HG02970 (cell line): ENCODE data around the gene KIAA0319L.

Experiments used
- ATAC-seq: cut with Tn5 transposase; IDR thresholded peaks from one replicate; pipeline ENCODE4 v1.9.1; 2021; ENCODE audit warnings: mild to moderate bottlenecking, moderate library complexity, moderate number of reproducible peaks; ENCODE audit not compliant: unreplicated experiment, low FRiP score

Gene KIAA0319L

GRCh38 chr1:35406103-35406502, 151.1 kb downstream of the KIAA0319L start:
- no peak for ATAC-seq

- no peak for ATAC-seq
Measured at GRCh38 chr1:35401049-35401448, 156.2 kb downstream of the KIAA0319L start.

- no peak for ATAC-seq
Measured at GRCh38 chr1:35398739-35399138, 158.5 kb downstream of the KIAA0319L start.

GRCh38 chr1:35394386-35394785, 162.8 kb downstream of the KIAA0319L start:
- ATAC-seq = no peak

- no peak for ATAC-seq
Measured at GRCh38 chr1:35390600-35391494, 166.4 kb downstream of the KIAA0319L start.

GRCh38 chr1:35386959-35387358, 170.2 kb downstream of the KIAA0319L start:
- ATAC-seq = no peak

GRCh38 chr1:35386290-35386689, 170.9 kb downstream of the KIAA0319L start:
- ATAC-seq = no peak
